A673 (cell line): ENCODE data around the gene GJB2. TPM values are rescaled to one million over a fixed set of nuclear protein-coding genes. Genes with fewer than 3 reads are reported as not detected.

Experiments used
- BruUV-seq: library from RNA; stranded (reverse); fragments of 400-500 nt; replicated peaks from 2 replicates; lab custom pipeline; 2021; lab: Mats Ljungman, UMichigan
- CTCF ChIA-PET: fragments of 300-600 bp; sonication (Branson Sonifier 250); formaldehyde crosslinking; loops from one replicate; lab custom pipeline; 2022; ENCODE audit warnings: antibody characterized with exemption; lab: Charles Lee
- POLR2A ChIA-PET: fragments of 300-600 bp; sonication (Branson Sonifier 250); formaldehyde crosslinking; loops from one replicate; lab custom pipeline; 2022; ENCODE audit warnings: antibody characterized with exemption; ENCODE audit not compliant: low non-redundant PET; lab: Charles Lee
- DNase-seq: peaks from one replicate; pipeline ENCODE4 v3.0.0-alpha.2; 2015; ENCODE audit warnings: low spot score
- H3K27ac ChIP-seq: fragments of 200-600 bp; sonication (generic); 2 replicates; pipeline ENCODE4 v1.5.1; 2016; ENCODE audit warnings: mixed run types, low read depth, mild to moderate bottlenecking, mixed read lengths, antibody characterized with exemption, low read length; ENCODE audit not compliant: poor library complexity, severe bottlenecking
- H3K27me3 ChIP-seq: fragments of 200-600 bp; sonication (generic); replicated peaks from 2 replicates; pipeline ENCODE4 v1.6.1; 2017; ENCODE audit warnings: mixed run types, low read depth, mild to moderate bottlenecking, mixed read lengths, antibody characterized with exemption, low read length; ENCODE audit not compliant: insufficient read depth, poor library complexity
- H3K36me3 ChIP-seq: fragments of 200-600 bp; sonication (generic); 2 replicates; pipeline ENCODE4 v1.6.1; 2016; ENCODE audit warnings: mixed run types, mild to moderate bottlenecking, mixed read lengths, antibody characterized with exemption, low read length; ENCODE audit not compliant: insufficient read depth, poor library complexity, severe bottlenecking
- H3K4me1 ChIP-seq: fragments of 200-600 bp; sonication (generic); 2 replicates; pipeline ENCODE4 v1.6.1; 2017; ENCODE audit warnings: mixed run types, mild to moderate bottlenecking, mixed read lengths, antibody characterized with exemption, low read length; ENCODE audit not compliant: insufficient read depth, poor library complexity, severe bottlenecking
- H3K4me3 ChIP-seq: fragments of 200-600 bp; sonication (generic); 2 replicates; pipeline ENCODE4 v1.5.1; 2016; ENCODE audit warnings: low read depth, mixed run types, mild to moderate bottlenecking, mixed read lengths, low read length; ENCODE audit not compliant: poor library complexity, severe bottlenecking
- H3K9me3 ChIP-seq: fragments of 200-600 bp; sonication (generic); 2 replicates; pipeline ENCODE4 v1.6.1; 2016; ENCODE audit warnings: mixed run types, low read depth, mild to moderate bottlenecking, mixed read lengths, antibody characterized with exemption, low read length; ENCODE audit not compliant: poor library complexity, severe bottlenecking
- EZH2 ChIP-seq: fragments of 200-600 bp; sonication (generic); IDR thresholded peaks from 2 replicates; pipeline ENCODE4 v1.6.1; 2017; ENCODE audit warnings: borderline replicate concordance, low read depth, mild to moderate bottlenecking, mixed read lengths, antibody characterized with exemption, low read length; ENCODE audit not compliant: poor library complexity, severe bottlenecking
- intact Hi-C: fragments of 100-400 bp; cut with micrococcal nuclease; formaldehyde crosslinking; loops from one replicate; pipeline ENCODE4 v1.10.0; 2022; ENCODE audit not compliant: unreplicated experiment
- total RNA-seq: library from RNA; stranded (reverse); gene quantifications from 2 replicates; pipeline ENCODE4 v1.2.3, GENCODE V29; 2021
- TF ChIP-seq, protein P1 (sequence below): fragments of 300-800, 200-600 bp; sonication (generic); conservative IDR thresholded peaks from 2 replicates; pipeline ENCODE4 v1.5.1; 2017; ENCODE audit warnings: low read depth, mild to moderate bottlenecking, antibody characterized with exemption, low read length, moderate library complexity, mixed read lengths

The GJB2 gene
- total RNA-seq, 1 experiment from 2014 or later, result not detected

DNA sequence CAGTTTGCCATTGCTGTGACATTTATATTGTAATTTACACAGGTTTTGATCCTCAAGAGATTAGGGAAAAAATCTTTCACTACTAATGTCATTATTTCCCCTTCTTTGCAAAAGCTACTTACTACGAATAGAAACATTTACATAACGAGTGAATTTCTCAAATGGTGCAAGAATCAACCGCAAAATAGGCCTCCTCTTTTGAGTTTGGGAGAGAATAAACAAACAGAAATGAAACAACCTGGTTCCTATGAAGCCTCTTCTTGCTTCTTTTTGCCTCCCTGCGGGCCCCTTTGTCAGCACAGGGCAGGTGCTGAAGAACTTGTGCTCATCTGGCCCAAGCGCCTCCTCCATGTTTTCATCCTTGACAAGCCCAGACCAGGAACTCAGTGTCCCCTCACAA, 21.8 kb downstream of the GJB2 start:
- BruUV-seq, result no TSS peak
- H3K36me3 ChIP-seq, result no peaks in the 10 kb centered on the region
- intact Hi-C loops, result no loop called here
- no peak overlapping the region for H3K4me3 ChIP-seq
- no peak overlapping the region for H3K27ac ChIP-seq
- peaks cover 18% of the 10 kb centered on the region for H3K4me1 ChIP-seq
- no peaks in the 10 kb centered on the region for H3K27me3 ChIP-seq
- no peaks in the 10 kb centered on the region for H3K9me3 ChIP-seq
- no peak for TF ChIP-seq EZH2
- TF ChIP-seq, protein P1, sequence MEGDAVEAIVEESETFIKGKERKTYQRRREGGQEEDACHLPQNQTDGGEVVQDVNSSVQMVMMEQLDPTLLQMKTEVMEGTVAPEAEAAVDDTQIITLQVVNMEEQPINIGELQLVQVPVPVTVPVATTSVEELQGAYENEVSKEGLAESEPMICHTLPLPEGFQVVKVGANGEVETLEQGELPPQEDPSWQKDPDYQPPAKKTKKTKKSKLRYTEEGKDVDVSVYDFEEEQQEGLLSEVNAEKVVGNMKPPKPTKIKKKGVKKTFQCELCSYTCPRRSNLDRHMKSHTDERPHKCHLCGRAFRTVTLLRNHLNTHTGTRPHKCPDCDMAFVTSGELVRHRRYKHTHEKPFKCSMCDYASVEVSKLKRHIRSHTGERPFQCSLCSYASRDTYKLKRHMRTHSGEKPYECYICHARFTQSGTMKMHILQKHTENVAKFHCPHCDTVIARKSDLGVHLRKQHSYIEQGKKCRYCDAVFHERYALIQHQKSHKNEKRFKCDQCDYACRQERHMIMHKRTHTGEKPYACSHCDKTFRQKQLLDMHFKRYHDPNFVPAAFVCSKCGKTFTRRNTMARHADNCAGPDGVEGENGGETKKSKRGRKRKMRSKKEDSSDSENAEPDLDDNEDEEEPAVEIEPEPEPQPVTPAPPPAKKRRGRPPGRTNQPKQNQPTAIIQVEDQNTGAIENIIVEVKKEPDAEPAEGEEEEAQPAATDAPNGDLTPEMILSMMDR, result no peak
- POLR2A ChIA-PET, result interaction anchor here (0.7 kb wide), 1 partner anchor 495 kb away, joined by 3 read pairs; no protein-coding TSS in a partner anchor
- CTCF ChIA-PET, result no interaction called here
- DNase-seq, result no peak

DNA sequence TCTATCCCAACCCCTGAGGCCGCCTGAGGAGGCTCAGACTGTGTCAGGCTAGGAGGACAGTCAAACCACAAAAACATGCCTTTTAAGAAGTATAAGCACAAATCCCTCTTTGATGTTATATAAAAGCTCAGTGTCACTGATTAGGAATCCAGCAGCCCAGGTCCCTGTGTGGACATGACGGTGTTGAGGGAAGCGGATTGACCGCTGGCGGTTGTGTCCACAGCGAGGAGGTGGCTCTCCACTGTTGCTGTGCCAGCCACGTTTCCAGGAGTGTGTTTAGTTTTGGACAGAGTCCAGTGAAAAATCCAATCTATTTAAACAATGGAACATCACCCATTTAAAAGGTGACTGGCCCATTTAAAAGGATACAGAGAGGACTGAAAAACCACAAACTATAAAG, 24.3 kb downstream of the GJB2 start:
- POLR2A ChIA-PET, result no interaction called here
- Histone ChIP-seq H3K27me3 (no peaks in the 10 kb centered on the region), H3K9me3 (no peaks in the 10 kb centered on the region), H3K4me1 (no peaks in the 10 kb centered on the region), H3K27ac (no peak overlapping the region), H3K4me3 (no peak overlapping the region), H3K36me3 (no peaks in the 10 kb centered on the region)
- no peak for DNase-seq
- no TSS peak for BruUV-seq
- intact Hi-C loops, result loop anchor here (10.0 kb wide), 1 partner anchor 244 kb away; no protein-coding TSS in a partner anchor
- no peak for TF ChIP-seq EZH2
- TF ChIP-seq, protein P1, result no peak
- CTCF ChIA-PET, result no interaction called here

DNA sequence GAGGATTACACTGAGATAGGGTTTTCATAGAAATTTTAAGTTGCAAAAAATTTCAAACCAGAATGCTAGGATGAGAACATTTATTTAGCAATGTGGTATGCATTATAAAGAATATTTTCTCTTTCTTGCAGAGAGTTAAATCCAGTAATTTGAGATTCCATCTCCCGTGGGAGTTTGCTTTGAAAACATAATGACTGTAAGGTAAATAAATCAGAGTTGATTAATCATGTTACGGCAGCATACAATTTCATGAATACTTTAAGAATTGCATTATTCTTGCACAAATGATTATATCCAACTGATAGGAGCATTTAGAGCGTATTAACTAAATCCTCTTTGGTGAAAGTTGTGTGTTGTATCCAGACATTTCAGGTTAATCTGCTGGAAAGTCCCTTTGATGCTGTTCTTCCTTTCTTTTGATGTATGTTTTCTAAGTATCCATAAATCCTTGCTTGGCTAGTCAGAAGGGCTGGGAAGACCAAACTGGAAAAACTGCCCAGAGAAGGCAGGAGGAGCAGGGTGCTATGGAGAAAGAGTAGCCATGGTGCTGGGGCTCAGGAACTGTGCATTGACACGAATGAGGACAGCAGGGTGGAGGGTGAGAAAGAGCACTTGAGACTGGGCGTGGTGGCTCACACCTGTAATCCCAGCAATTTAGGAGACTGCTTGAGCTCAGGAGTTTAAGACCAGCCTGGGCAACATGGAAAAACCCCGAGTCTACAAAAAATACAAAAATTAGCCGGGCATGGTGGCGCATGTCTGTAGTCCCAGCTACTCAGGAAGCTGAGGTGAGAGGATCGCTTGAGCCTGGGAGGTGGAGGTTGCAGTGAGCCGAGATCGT, 27.1 kb downstream of the GJB2 start:
- no TSS peak for BruUV-seq

More for the DNA sequence above, 27.1 kb downstream of the GJB2 start:
- Histone ChIP-seq H3K4me3 (no peak overlapping the region), H3K9me3 (no peaks in the 10 kb centered on the region), H3K36me3 (no peaks in the 10 kb centered on the region), H3K4me1 (no peaks in the 10 kb centered on the region), H3K27ac (no peak overlapping the region), H3K27me3 (peaks cover 5% of the 10 kb centered on the region)
- intact Hi-C loops, result loop anchor here (10.0 kb wide), 1 partner anchor 241 kb away; no protein-coding TSS in a partner anchor
- DNase-seq, result no peak
- no peak for TF ChIP-seq EZH2
- ChIA-PET POLR2A (no interaction called here), CTCF (interaction anchor here (0.6 kb wide), 1 partner anchor 1763 kb away, joined by 6 read pairs; no protein-coding TSS in a partner anchor)
